WTC11 (cell line): Measurements from ENCODE around the gene KRT34. TPM values are rescaled to one million over a fixed set of nuclear protein-coding genes. Genes with fewer than 3 reads are reported as not detected.

ENCODE experiments used
- ATAC-seq: fragments of 200-7000 bp; cut with Tn5 transposase; 2 replicates; pipeline ENCODE4 v1.10.0; 2021; ENCODE audit warnings: mild to moderate bottlenecking, moderate library complexity
- CTCF ChIA-PET: fragments of 300-600 bp; sonication (Branson Sonifier 250); formaldehyde crosslinking; loops from one replicate; lab custom pipeline; 2021; ENCODE audit warnings: antibody characterized with exemption; lab: Charles Lee
- POLR2A ChIA-PET: fragments of 350-600 bp; sonication (Branson Sonifier 250); formaldehyde crosslinking; loops from one replicate; lab custom pipeline; 2021; ENCODE audit warnings: antibody characterized with exemption; lab: Charles Lee
- DNase-seq: peaks from one replicate; pipeline ENCODE4 v3.0.0; 2021; ENCODE audit warnings: low spot score
- H3K27ac Mint-ChIP-seq: 2 replicates; pipeline ENCODE4 v1.8.0; 2021; ENCODE audit warnings: mixed read lengths
- H3K27me3 Mint-ChIP-seq: 2 replicates; pipeline ENCODE4 v1.8.0; 2021; ENCODE audit warnings: low read depth, mild to moderate bottlenecking, moderate library complexity, mixed read lengths
- H3K36me3 Mint-ChIP-seq: 2 replicates; pipeline ENCODE4 v1.8.0; 2021; ENCODE audit warnings: mixed read lengths
- H3K4me1 Mint-ChIP-seq: 2 replicates; pipeline ENCODE4 v1.8.0; 2022; ENCODE audit warnings: mixed read lengths
- H3K4me3 Mint-ChIP-seq: 2 replicates; pipeline ENCODE4 v1.8.0; 2021; ENCODE audit warnings: mild to moderate bottlenecking, moderate library complexity, mixed read lengths
- H3K9me3 Mint-ChIP-seq: 2 replicates; pipeline ENCODE4 v1.8.0; 2021; ENCODE audit warnings: mixed read lengths
- total RNA-seq: library from RNA; stranded (reverse); gene quantifications from 3 replicates; pipeline ENCODE4 v1.2.3, GENCODE V29; 2021
- TF ChIP-seq, protein P1 (sequence below): fragments of 250-450 bp; sonication (Bioruptor Pico); IDR thresholded peaks from 2 replicates; pipeline ENCODE4 v2.1.2; 2022; ENCODE audit warnings: mild to moderate bottlenecking, moderate library complexity

Gene KRT34
- total RNA-seq, 1 experiment from 2014 or later: not detected

DNA sequence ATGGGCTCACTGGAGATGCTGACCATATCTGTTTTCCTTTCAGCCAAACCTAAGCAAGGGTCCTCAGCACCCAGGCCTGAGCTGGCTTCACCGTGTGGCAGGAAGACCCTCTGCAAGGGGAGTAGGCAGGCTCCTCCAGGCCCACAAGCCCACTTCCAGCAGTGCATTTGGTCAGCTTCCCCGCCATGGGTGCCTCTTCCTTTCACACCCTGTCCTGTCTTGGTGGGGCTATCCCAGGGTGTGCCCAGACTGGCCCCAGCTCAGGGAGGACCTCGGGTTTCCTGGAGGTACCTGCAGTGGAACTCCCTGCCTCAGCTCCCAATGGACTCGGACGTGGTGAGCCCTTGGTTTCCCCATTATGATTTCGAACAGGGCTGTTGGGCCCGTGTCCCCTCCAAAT is 53.9 kb downstream of the KRT34 start:
- no peak for ATAC-seq

More for the DNA sequence above, 53.9 kb downstream of the KRT34 start:
- ChIA-PET POLR2A (no interaction called here), CTCF (interaction anchor here (1.3 to 3.3 kb wide), 4 partner anchors 221 to 465 kb away, joined by 3 to 17 read pairs (median 10); no protein-coding TSS in a partner anchor)
- TF ChIP-seq, protein P1, sequence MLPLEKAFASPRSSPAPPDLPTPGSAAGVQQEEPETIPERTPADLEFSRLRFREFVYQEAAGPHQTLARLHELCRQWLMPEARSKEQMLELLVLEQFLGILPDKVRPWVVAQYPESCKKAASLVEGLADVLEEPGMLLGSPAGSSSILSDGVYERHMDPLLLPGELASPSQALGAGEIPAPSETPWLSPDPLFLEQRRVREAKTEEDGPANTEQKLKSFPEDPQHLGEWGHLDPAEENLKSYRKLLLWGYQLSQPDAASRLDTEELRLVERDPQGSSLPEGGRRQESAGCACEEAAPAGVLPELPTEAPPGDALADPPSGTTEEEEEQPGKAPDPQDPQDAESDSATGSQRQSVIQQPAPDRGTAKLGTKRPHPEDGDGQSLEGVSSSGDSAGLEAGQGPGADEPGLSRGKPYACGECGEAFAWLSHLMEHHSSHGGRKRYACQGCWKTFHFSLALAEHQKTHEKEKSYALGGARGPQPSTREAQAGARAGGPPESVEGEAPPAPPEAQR: no peak
- H3K4me1 Mint-ChIP-seq: 0 out of 2 replicates have a peak, but pooled peaks cover 3% of the 10 kb centered on the region
- no peak overlapping the region for H3K27ac Mint-ChIP-seq
- H3K4me3 Mint-ChIP-seq: no peak overlapping the region
- H3K36me3 Mint-ChIP-seq: no peaks in the 10 kb centered on the region
- no peaks in the 10 kb centered on the region for H3K9me3 Mint-ChIP-seq
- no peak for DNase-seq
- no peaks in the 10 kb centered on the region for H3K27me3 Mint-ChIP-seq

Other genes with a start within 250 kb of the KRT34 start
- gene KRTAP4-6, start 241.8 kb downstream of the KRT34 start, total RNA-seq: not detected in 3 replicates
- gene KRTAP4-5, start 232.5 kb downstream of the KRT34 start, total RNA-seq: not detected in 3 replicates
- not detected in 3 replicates for gene KRTAP4-4, start 221.6 kb downstream of the KRT34 start, total RNA-seq
- gene KRTAP4-3, start 214.1 kb downstream of the KRT34 start, total RNA-seq: not detected in 3 replicates
- gene KRTAP4-2, start 204.1 kb downstream of the KRT34 start, total RNA-seq: not detected in 3 replicates
- gene KRTAP4-1, start 197.4 kb downstream of the KRT34 start, total RNA-seq: not detected in 3 replicates
- gene KRTAP9-1, start 192.4 kb downstream of the KRT34 start, total RNA-seq: not detected in 3 replicates
- not detected in 3 replicates for gene KRTAP9-2, start 155.7 kb downstream of the KRT34 start, total RNA-seq
- not detected in 3 replicates for gene KRTAP9-3, start 149.9 kb downstream of the KRT34 start, total RNA-seq
- gene KRTAP9-8, start 144.3 kb downstream of the KRT34 start, total RNA-seq: not detected in 3 replicates
- not detected in 3 replicates for gene KRTAP9-4, start 132.6 kb downstream of the KRT34 start, total RNA-seq
- gene KRTAP9-9, start 126.9 kb downstream of the KRT34 start, total RNA-seq: not detected in 3 replicates
- gene KRTAP9-6, start 116.9 kb downstream of the KRT34 start, total RNA-seq: not detected in 3 replicates
- gene KRTAP9-7, start 106.6 kb downstream of the KRT34 start, total RNA-seq: not detected in 3 replicates
- gene KRTAP29-1, start 79.5 kb downstream of the KRT34 start, total RNA-seq: not detected in 3 replicates
- gene KRTAP16-1, start 73.0 kb downstream of the KRT34 start, total RNA-seq: not detected in 3 replicates
- gene KRTAP17-1, start 66.6 kb downstream of the KRT34 start, total RNA-seq: not detected in 3 replicates
- gene KRT33A, start 31.5 kb downstream of the KRT34 start, total RNA-seq: not detected in 3 replicates
- not detected in 3 replicates for gene KRT33B, start 12.5 kb downstream of the KRT34 start, total RNA-seq
- gene KRT31, start 15.3 kb upstream of the KRT34 start, total RNA-seq: not detected in 3 replicates
- gene KRT37, start 42.3 kb upstream of the KRT34 start, total RNA-seq: not detected in 3 replicates
- gene KRT38, start 58.7 kb upstream of the KRT34 start, total RNA-seq: not detected in 3 replicates
- gene KRT32, start 85.1 kb upstream of the KRT34 start, total RNA-seq: not detected in 3 replicates
- gene KRT35, start 98.8 kb upstream of the KRT34 start, total RNA-seq: not detected in 3 replicates
- gene KRT36, start 107.6 kb upstream of the KRT34 start, total RNA-seq: not detected in 3 replicates
- gene KRT13, start 123.3 kb upstream of the KRT34 start, total RNA-seq: not detected in 3 replicates
- 0.34 to 0.55 TPM (median 0.37 TPM) in 3 replicates for gene KRT15, start 136.6 kb upstream of the KRT34 start, total RNA-seq
- gene KRT19, start 146.0 kb upstream of the KRT34 start, total RNA-seq: 110 to 130 TPM (median 124 TPM) in 3 replicates
- gene KRT9, start 189.8 kb upstream of the KRT34 start, total RNA-seq: not detected in 3 replicates
- not detected in 3 replicates for gene KRT14, start 204.6 kb upstream of the KRT34 start, total RNA-seq
- gene KRT16, start 230.5 kb upstream of the KRT34 start, total RNA-seq: not detected in 3 replicates
- gene KRT17, start 242.3 kb upstream of the KRT34 start, total RNA-seq: 0.53 to 1.5 TPM (median 0.92 TPM) in 3 replicates